ENCODE data around the gene GSE1. TPM values are rescaled to one million over a fixed set of nuclear protein-coding genes. Genes with fewer than 3 reads are reported as not detected.

GSE1 gene
- total and polyA plus RNA-seq, 2 of the 13 experiments (the other 11 are each of a cell fraction or from before 2014, with no cell fraction given), result 16.1 to 31.2 TPM

- TF ChIP-seq RERE (CRISPR knock-in tag; IDR thresholded peaks at IDR 0.05; ENCODE audit: low read depth), result no peak
- no peak for TF ChIP-seq ZNF83 (CRISPR knock-in tag; IDR thresholded peaks at IDR 0.05; ENCODE audit: borderline replicate concordance)
- no peak for TF ChIP-seq ZNF737 (CRISPR knock-in tag; IDR thresholded peaks at IDR 0.05; ENCODE audit: borderline replicate concordance)
- no peak; the same call in 1 of the 2 replicates for TF ChIP-seq ZNF770 (CRISPR knock-in tag; IDR thresholded peaks at IDR 0.05)
- TF ChIP-seq ZNF704 (CRISPR knock-in tag; IDR thresholded peaks at IDR 0.05; ENCODE audit: borderline replicate concordance), result peak; percentile 73; the same call in 1 of the 2 replicates
- peak; percentile 97 for TF ChIP-seq REL (CRISPR knock-in tag; conservative IDR thresholded peaks at IDR 0.05)
- no peak; the same call in 1 of the 2 replicates for TF ChIP-seq PPARG (CRISPR knock-in tag; conservative IDR thresholded peaks at IDR 0.05)
- TF ChIP-seq SMAD9 (CRISPR knock-in tag; IDR thresholded peaks at IDR 0.05), result no peak
- no peak for TF ChIP-seq BCL6 (CRISPR knock-in tag; IDR thresholded peaks at IDR 0.05)
- peak; percentile 49; the same call in 1 of the 2 replicates for TF ChIP-seq WIZ (CRISPR knock-in tag; IDR thresholded peaks at IDR 0.05)
- TF ChIP-seq ZBTB42 (CRISPR knock-in tag; IDR thresholded peaks at IDR 0.05), result peak; percentile 78; the same call in 1 of the 2 replicates
- no peak for TF ChIP-seq ZNF496 (CRISPR knock-in tag; IDR thresholded peaks at IDR 0.05; ENCODE audit: insufficient replicate concordance)
- no peak for TF ChIP-seq ZXDC (CRISPR knock-in tag; IDR thresholded peaks at IDR 0.05)
- TF ChIP-seq IRF2 (CRISPR knock-in tag; IDR thresholded peaks at IDR 0.05), result no peak
- no peak for TF ChIP-seq ZNF616 (CRISPR knock-in tag; IDR thresholded peaks at IDR 0.05; ENCODE audit: low read depth)
These were observed 75.6 kb downstream of the GSE1 start, which contains the start of gene GINS2 (continued) for GRCh38 chr16:85688586-85689284.
